ENCODE measurements around the gene HOXB6. TPM values are rescaled to one million over a fixed set of nuclear protein-coding genes. Genes with fewer than 3 reads are reported as not detected.
A peak's percentile ranks its signal among the peaks of the same experiment; 100 is the strongest.

Gene HOXB6
- total RNA-seq, 1 donor from 2014 or later: 0.83 TPM

DNA sequence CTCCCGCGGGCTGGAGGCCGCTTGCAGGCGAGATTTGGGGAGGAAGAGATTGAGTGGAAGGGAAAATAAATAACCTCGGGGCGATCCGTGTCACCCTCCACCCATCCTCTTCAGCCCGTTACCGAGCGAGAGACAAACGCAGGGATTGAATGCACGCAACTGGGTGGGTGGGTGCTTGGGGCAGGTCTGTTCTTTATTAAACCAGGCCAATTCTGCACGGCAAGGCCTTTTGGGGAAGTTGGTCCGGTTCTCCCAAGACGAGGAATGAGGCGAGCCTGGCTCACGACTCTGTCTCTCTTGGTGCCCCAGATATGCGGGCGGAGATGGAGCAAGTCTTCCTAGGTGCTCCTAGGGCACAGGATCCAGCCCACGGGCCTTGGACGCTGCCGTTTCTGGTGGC lies 6.4 kb upstream of the HOXB6 start:
- no peak for DNase-seq (ENCODE audit: low spot score)
- no peak for ATAC-seq

DNA sequence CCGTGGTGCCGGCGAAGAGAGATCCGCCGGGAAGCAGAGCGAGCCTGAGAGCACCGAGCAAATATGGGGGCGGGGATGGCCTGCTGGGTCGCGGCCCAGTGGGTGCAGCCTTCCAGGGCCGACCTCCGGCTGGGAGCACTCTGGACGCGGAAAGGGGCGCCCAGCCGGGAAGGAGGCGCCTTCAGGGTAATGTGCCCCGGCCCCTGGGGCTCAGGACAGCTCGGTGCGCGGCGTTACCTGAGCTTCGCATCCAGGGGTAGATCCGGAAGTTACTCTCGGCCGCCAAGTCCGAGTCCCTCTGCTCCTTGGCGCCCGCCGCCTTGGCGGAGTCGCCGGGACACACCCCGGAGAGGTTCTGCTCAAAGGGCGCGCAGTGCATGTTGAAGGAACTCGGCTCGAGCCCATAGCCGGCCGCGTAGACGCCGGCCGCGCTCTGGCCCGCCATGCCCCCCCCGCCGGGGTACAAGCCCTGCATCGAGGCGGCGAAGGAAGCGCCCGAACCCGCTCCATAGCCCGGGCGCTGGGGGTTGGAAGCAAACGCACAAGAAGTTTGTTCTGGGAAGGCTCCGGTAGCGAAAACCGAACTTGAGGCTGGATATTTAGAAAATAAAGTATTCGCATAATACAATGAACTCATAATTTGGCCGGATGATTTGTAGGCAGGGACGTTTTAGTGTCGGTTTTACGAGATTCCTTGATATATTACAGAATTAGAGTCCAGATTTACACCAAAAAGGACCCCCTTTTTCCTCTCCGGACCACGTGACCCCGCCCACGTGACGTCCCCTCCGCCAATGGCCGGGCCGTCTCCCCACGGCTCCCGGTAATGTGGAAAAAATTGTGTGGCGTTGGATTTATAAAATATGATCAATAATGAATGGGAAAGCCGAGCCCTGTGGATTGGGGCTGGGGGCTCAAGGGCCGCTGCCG lies 5.8 kb upstream of the HOXB6 start, which contains the start of gene HOXB7:
TSS of gene HOXB7 (minus strand) at position 736 of the 930 bp plus-strand sequence. CDS start at position 637, 99 bp downstream.
- peak; percentile 29 for ATAC-seq
- no peak for DNase-seq (ENCODE audit: low spot score)

DNA sequence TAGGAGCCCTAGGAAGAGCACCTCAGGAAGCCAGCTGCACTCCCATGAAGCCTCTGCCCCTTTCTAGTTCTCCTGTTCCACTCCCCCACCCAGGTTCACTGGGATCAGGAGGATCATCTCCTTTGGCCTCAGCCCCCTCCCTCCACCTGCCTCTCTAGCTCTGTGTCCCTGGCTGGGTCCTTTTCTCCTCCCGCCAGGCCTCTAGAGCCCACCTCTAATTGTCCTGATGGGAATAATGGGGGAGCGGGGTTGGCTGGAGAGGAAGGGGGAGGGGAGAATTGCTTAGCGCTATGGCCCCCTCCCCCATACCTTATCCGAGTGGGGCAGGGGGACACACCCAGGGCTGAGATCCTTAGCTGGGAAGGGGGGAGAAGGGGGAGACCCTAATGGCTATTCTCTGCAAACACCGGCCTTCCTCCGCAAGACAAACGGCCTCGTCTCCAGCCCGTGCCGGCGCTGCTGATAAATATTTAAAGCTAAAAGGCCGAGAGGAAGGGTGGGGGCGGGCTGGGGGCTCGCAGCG lies 5.0 kb upstream of the HOXB6 start:
- no peak for ATAC-seq

DNA sequence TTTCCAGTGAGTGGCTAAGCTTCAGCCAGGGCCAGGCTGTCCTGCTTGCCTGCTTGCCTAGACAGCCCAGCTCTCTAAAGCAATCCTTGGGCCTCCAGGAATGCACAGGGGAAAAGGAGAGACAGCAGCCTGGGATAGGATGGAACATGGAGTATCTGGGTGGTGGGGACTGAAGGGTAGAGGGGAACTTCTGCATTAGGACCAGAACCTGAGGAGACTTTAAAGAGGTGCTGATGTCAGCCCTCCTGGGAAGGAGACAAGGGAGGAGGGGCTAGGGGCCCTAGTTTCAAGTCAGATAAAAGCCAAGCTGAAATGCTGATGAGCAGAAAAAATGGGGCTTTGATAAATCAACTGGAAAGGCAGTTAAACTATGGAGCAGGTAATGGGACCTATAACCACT lies 4.2 kb upstream of the HOXB6 start:
- no peak for ATAC-seq

More for the DNA sequence above, 5.0 kb upstream of the HOXB6 start:
- no peak for DNase-seq (ENCODE audit: low spot score)

DNA sequence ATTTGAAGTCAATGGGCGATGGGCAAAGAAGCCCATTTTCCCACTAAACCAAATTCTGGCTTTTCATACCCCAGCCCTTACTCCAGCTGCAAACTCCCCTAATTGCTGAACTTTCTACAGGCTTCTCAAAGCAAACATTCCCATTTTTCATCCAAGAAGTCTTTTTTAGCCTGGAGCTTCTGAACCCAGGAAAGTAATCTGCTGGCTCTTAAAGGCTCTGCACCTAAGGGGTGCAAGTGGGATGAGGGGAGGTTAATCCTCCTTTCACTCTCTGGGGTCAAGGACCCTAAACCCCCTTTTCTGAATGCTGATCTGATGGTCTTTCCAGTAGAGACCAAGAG lies 3.7 kb upstream of the HOXB6 start:
- no peak for ATAC-seq
- no peak for DNase-seq (ENCODE audit: low spot score)

More for the DNA sequence above, 4.2 kb upstream of the HOXB6 start:
- no peak for DNase-seq (ENCODE audit: low spot score)

DNA sequence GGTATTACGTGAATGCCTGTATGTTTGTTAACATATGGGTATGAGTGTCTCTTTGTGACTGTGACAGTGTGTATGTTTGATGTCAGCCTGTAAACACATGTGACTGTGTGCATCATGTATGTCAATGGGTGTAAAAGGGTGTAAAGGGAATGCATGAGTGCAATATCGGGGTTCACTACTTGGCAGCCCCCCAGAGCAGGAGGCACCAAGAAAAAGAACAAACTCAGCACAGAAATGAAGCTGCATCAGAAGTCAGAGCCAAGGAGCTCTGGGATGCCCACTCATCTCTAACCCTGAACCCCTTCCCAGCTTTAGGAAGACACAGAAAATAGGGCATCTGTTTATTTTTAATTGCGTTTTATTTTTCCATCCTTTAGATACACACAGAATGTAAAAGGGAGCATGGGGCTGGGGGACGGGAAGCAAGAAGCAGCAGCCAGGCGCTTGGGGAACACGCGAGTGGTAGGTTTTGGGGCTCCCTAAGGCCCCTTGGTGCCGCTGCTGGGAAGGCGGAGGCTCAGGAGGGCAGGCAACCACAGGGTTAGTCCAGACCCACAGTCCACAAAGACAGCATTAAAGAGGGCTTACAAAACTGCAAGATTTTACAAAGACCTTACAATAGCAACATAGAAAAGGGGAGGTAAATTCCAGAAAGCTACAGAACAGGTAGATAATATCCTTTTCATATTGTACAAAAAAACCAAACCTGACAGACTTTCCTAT lies 2.3 kb upstream of the HOXB6 start:
- DNase-seq (ENCODE audit: low spot score) (no peak), ATAC-seq (no peak)

DNA sequence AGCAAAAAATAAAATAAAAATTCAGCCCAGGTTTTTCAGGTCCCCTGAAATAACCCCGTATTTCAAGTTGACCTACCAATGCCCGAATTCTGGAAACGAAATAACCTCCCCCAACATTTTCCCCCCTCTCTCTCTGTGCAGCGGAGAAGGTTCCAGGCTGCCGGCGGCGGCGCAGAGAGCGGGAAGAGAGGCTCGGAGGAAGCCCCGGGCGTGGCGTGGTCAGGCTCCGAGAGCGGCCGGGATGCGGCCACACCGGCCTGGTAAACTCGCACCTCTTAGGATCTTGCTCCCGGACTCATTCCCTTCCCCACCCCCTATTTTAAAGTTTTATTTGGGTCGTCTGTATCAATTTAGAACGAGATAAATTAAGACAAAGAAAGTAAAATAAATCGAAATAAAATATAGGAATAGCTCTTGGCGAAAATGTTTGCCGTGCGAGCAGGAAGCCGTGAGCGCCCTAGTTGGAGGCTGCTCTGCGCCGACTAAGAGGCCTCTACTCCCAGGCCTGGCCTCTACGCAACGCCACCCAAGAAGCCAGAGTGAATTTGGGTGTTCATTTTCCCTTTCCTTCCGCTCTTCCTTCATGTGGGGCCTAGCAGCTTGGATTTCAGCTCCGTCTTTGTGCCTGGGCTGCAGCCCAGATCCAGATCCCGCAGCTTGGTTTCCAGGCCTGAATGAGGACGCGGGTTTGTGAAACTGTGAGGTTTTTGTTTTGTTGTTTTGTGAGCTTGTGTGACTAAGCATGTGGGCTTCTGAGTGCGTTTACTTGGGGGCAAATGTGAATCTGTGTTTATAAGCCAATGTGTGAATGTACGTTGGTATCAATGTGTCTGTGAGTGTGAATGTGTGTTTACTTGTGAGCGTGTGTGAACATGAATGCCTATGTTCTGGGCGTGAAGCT lies 1.5 kb upstream of the HOXB6 start:
- no peak for ATAC-seq

DNA sequence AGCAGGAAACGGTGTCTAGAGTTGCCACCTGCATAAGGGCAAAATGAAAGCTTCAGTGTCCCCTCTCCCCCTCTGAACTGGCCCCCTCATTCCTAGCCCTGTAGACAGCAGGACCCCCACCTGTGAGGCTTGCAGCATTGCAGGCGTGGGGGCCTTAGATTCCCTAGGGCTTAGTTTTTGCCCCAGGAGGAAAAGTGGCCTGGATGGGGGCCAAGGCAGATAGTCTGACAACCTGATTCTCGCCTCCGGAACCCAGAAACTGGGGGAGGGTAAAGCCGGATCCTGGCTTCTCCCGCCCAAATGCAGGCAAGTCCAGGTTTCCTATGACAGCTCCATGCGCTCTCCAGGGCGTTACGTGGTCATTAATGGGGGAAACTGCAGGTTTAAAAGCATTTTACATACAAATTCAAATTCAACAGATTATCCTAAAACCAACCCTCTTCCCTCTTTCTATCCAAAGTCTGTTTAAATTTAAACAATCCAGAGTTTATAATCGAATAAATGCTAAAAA lies 678 bp upstream of the HOXB6 start:
- no peak for ATAC-seq
- DNase-seq (ENCODE audit: low spot score): no peak

More for the DNA sequence above, 1.5 kb upstream of the HOXB6 start:
- DNase-seq (ENCODE audit: low spot score): no peak

DNA sequence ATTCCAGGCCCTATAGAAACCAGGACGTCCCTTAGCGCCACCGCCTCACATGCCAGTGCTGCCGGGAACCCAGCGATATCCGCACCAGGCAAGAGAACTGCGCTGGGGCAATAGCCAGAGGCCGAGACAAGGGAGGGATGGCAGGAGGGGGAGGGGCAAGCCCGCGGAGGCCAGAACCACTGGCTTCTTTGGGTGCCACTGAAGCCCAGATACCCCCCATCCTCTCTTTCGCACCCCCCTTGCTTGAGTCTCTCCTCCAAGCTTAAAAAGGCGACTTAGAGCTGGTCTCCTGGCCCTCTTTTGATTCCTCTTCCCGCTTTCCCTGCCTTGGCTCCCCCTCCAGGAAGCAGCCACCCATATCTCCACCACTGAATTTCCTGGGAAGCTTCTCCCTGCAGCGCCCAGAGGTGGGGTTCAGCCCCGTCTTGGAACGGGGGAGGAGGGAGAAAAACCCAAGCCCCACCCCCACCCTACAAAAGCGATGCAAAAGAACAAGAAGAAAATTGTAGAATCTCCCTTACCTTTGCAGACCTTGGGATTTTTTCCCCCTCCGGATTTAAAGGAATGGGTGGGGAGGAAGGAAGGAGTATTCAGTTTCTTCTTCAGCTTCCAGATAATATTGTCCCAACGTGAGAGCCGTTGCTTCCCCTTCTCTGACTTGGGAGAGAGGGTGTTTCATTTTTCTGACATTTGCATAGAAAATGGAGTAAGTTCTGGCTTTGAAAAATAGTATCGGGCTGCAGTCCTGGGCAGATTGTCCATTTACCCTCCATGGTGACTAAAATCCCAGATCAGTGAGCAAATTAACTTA lies 622 bp downstream of the HOXB6 start:
- DNase-seq (ENCODE audit: low spot score) (no peak), ATAC-seq (no peak)

DNA sequence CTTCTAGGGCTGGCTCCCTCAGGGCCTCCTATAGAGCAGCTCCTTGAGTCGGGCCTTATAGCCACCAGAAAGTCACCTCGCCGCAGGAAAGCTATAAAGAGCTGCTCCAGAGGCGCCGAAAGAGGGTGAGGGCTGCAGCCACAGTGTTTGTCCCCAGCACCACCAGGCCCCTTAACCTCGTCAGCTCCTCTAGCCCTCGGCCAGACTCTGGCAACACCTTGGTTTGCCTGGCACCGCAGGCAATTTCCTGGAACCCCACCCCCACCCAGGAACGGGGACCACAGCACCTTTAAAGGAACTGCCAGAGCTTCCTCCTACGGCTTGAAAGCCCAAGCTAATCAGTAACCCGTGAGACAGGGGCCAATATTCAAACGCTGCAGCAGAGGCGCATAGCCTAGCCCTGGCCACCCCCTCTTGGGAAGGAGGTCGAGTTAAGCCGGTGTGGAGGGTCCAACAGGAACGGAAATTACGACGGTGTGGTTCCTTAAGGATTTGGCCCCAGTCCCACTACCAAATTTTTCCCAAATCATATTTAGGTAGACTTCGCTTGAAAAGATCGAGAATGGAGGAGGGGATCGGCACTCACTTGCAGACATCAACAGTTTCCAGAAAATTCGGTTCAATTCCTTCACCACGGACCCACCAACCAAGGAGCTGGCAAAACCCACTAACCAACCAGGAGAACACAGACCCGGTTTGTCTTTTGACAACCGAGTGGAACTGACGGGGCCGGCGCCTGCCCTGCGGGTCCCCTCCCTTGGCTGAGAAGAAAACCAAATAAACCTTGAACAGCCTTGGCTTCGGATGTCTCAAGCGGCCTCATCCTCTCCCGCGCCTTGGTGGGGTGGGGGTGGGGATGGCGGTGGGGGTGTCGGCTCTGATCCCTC lies 3.0 kb downstream of the HOXB6 start:
- DNase-seq (ENCODE audit: low spot score) (no peak), ATAC-seq (peak; percentile 50)

DNA sequence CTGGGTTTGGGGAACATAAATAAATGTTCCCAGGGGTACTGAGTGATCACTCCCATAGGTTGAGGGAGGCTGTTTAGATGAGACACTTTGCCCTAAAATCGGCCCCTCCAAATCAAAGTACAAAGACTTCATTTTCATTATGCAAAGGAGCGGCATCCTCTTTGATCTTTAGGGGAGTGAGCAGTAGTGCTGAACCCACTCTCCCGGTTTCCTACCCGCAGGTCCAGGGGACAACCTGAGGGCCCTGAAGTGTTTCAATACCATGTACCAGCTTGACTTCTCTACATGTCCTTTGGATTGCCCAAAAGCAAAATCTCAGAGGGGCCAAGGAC lies 3.6 kb downstream of the HOXB6 start:
- ATAC-seq (no peak), DNase-seq (ENCODE audit: low spot score) (no peak)

DNA sequence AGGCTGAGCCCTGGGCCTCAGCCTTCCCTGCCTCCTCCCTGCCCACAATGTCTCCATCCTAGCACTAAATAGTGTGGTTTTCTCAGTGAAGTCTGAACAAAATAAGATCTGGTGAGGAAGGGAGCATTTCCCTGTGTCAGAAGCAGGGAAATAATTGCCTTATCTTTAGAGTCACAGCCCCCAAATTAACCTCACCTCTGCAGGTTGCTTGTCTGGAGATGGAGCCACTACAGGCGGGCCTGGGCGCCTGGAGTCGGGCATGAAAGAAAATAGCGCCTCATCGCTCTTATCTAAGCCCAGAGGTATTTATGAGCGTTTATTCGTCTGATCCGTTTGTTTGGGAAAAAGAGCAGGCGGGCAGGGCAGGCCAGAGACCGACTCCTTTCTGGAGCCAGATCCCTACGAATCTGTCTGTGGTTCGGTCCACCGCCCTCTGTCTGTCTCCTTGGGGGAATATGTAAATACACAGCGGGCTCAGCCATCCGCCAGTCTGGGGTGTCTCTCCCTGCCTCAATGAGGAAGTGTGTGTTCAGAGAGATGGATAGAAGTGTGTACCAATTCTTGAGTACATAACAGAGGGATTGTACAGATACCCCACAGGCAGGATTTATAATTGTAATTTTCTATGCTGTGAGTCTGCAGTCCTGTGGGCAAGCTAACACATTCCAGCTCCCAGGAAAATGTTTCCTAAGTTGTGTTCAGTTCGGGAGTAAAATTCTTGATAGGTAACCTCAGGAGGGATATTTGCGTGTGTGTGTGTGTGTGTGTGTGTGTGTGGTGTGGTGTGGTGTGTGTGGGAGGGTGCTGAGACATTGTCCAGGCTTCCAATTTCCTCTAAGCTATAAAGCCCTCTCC lies 4.3 kb downstream of the HOXB6 start:
- DNase-seq (ENCODE audit: low spot score) (no peak), ATAC-seq (no peak)

DNA sequence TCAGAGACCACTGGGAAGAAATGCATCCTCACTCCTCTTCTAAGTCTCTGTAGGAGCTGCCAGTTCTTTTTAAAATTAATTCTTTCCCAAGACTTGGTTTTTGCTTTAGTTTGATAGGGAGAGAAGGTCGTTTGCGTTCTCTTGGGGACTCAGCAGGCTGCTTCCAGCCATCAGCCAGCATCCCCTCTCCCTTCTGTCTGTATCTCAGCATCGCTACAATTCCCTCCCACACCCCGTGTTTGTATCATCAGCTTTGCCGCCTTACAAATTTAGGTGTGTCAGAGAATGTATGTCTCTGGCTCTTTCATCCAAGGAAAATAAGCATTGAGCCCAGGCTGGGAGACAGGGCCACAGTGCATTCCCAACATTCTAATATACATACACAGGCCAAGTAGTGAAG lies 5.4 kb downstream of the HOXB6 start:
- ATAC-seq: no peak
- DNase-seq (ENCODE audit: low spot score): no peak

DNA sequence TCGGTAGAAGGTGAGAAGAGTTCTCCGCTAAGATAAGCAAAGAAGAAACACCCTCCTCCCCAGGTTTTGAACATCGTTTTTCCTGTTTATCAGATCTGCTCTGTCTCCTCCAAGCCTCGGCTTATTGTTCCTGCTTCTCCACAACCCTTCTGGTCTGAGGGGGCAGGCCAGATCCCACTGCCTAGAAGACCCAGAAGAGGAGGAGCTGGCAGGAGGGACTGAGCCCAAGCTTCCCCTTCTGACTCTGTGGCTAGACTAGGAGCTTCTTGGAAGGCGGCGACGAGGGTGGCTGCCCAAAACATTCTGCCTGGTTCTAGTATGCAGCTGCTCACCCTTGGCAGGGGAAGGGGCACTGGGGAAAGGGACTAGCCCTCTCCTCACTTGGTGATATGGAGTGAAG lies 6.0 kb downstream of the HOXB6 start:
- DNase-seq (ENCODE audit: low spot score) (no peak), ATAC-seq (no peak)

DNA sequence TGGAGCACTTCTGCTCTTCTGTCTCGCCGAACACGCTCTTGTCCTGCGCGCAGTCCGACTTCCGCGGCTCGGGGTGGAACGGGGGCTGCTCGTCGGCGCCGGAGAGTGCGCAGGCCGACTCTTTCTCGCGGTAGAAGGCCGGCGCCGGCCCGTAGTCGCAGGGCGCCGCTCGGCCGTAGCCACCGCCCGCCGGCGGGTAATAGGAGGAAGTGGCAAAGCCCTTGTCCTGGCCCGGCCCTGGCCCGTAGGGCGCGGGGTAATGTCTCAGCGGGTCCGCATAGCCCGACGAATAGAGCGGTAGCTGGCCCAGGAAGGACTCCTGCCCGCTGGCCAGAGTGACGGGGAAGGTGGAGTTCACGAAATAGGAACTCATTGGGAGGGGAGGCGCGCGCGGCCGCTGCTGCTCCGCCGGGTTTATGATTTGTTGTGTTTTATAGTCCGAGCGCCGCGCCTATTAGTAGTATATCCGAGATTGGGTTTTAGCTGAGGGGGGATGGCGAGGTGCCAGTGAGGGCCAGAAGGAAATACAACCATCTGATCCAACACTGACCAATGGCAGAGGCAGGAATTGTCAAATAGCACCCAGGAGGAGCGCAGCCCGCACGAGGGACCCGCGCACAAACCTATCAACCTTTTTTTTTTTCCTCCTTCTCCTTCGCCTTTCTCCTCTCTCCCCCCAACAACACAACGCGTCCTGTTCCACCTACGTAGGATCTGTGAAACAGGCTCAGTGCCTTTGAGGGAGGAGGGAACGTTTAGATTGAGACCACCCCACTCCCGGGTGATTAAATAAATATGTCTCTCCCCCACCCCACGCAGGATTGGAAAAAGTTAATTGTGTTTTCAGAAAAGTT lies 6.8 kb downstream of the HOXB6 start:
- ATAC-seq (peak; percentile 45), DNase-seq (ENCODE audit: low spot score) (peak; percentile 52)

DNA sequence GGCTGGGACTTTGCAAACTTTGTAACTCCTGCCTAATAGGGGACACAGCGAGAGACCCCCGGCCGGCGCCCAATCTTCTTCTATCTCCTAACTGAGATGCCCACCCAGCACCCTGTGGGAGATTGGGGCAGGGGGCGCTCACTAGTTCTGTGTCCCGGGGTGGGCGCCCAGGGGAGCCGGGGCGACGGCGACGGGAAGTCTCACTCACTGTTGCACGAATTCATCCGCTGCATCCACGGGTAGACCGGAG lies 7.3 kb downstream of the HOXB6 start:
- DNase-seq (ENCODE audit: low spot score) (no peak), ATAC-seq (no peak)

All from left lobe of liver (tissue), 2 donors.